Bronchial epithelial cell (primary cell): Measurements from ENCODE around the gene ANXA2. TPM values are rescaled to one million over a fixed set of nuclear protein-coding genes. Genes with fewer than 3 reads are reported as not detected.
A peak's percentile ranks its signal among the peaks of the same experiment; 100 is the strongest.

Source experiments
- DNase-seq: peaks from one replicate; pipeline ENCODE4 v3.0.0-alpha.2; 2010; ENCODE audit warnings: low read depth
- FAIRE-seq: peaks from 2 replicates; lab custom pipeline; 2011; peaks lifted over from hg19 to GRCh38; lab: Jason Lieb, UNC
- H3K27me3 ChIP-seq: 2 replicates; pipeline ENCODE4 v1.5.1; 2011; ENCODE audit warnings: low read length; ENCODE audit not compliant: control insufficient read depth, insufficient read depth
- H3K36me3 ChIP-seq: 2 replicates; pipeline ENCODE4 v1.5.1; 2011; ENCODE audit warnings: low read length; ENCODE audit not compliant: control insufficient read depth, insufficient read depth
- H3K4me3 ChIP-seq: 2 replicates; pipeline ENCODE4 v1.5.1; 2011; ENCODE audit warnings: mild to moderate bottlenecking, low read depth, low read length, control low read depth
- CTCF ChIP-seq: IDR thresholded peaks from 2 replicates; pipeline ENCODE4 v1.5.1; 2011; ENCODE audit warnings: mild to moderate bottlenecking, moderate library complexity, low read length, control low read depth, inconsistent platforms; ENCODE audit not compliant: insufficient read depth, severe bottlenecking
- total RNA-seq: library from RNA; depleted of rRNA; stranded (reverse); fragments of >200 nt; gene quantifications from 2 replicates; pipeline ENCODE4 v1.2.1, GENCODE V29; 2014

The ANXA2 gene
- total RNA-seq, 1 donor from 2014 or later: 5,325 TPM

GRCh38 chr15:60370105-60370868 is 27.5 kb downstream of the ANXA2 start:
- H3K27me3 ChIP-seq: no peaks in the 10 kb centered on the region
- FAIRE-seq: no peak
- no peak for TF ChIP-seq CTCF
- peaks cover 19% of the 10 kb centered on the region for H3K36me3 ChIP-seq
- H3K4me3 ChIP-seq: no peak overlapping the region
- no peak for DNase-seq

GRCh38 chr15:60369696-60370095 is 28.1 kb downstream of the ANXA2 start:
- Histone ChIP-seq H3K36me3 (peaks cover 19% of the 10 kb centered on the region), H3K4me3 (no peak overlapping the region), H3K27me3 (no peaks in the 10 kb centered on the region)
- TF ChIP-seq CTCF: no peak
- DNase-seq: no peak
- no peak for FAIRE-seq

- no peak for FAIRE-seq
- TF ChIP-seq CTCF: no peak
- H3K4me3 ChIP-seq: no peak overlapping the region
- no peaks in the 10 kb centered on the region for H3K27me3 ChIP-seq
- no peak for DNase-seq
- peaks cover 26% of the 10 kb centered on the region for H3K36me3 ChIP-seq
These were observed 33.2 kb downstream of the ANXA2 start for GRCh38 chr15:60364612-60364924.

- DNase-seq (no peak), FAIRE-seq (peak; percentile 23)
- TF ChIP-seq CTCF: no peak
- H3K27me3 ChIP-seq: no peaks in the 10 kb centered on the region
- H3K4me3 ChIP-seq: no peak overlapping the region
- peaks cover 29% of the 10 kb centered on the region for H3K36me3 ChIP-seq
These were observed 33.7 kb downstream of the ANXA2 start for GRCh38 chr15:60363903-60364611.

GRCh38 chr15:60363087-60363549 is 34.7 kb downstream of the ANXA2 start:
- H3K4me3 ChIP-seq: no peak overlapping the region
- no peak for TF ChIP-seq CTCF
- H3K36me3 ChIP-seq: peaks cover 28% of the 10 kb centered on the region
- DNase-seq: no peak
- FAIRE-seq: no peak
- no peaks in the 10 kb centered on the region for H3K27me3 ChIP-seq
